Esophagus mucosa (tissue), 1 donor: ENCODE data around the gene MUC2. TPM values are rescaled to one million over a fixed set of nuclear protein-coding genes. Genes with fewer than 3 reads are reported as not detected.

Experiments
- ATAC-seq: fragments of 200-7000 bp; cut with Tn5 transposase; one replicate; pipeline ENCODE4 v1.9.1; 2020
- total RNA-seq: library from RNA; stranded (reverse); gene quantifications from one replicate; pipeline ENCODE4 v1.2.4, GENCODE V29; 2023
- donor health status: DM: yes; HTN: yes; CAD: no.

The MUC2 gene
- total RNA-seq, result 0.08 TPM

DNA sequence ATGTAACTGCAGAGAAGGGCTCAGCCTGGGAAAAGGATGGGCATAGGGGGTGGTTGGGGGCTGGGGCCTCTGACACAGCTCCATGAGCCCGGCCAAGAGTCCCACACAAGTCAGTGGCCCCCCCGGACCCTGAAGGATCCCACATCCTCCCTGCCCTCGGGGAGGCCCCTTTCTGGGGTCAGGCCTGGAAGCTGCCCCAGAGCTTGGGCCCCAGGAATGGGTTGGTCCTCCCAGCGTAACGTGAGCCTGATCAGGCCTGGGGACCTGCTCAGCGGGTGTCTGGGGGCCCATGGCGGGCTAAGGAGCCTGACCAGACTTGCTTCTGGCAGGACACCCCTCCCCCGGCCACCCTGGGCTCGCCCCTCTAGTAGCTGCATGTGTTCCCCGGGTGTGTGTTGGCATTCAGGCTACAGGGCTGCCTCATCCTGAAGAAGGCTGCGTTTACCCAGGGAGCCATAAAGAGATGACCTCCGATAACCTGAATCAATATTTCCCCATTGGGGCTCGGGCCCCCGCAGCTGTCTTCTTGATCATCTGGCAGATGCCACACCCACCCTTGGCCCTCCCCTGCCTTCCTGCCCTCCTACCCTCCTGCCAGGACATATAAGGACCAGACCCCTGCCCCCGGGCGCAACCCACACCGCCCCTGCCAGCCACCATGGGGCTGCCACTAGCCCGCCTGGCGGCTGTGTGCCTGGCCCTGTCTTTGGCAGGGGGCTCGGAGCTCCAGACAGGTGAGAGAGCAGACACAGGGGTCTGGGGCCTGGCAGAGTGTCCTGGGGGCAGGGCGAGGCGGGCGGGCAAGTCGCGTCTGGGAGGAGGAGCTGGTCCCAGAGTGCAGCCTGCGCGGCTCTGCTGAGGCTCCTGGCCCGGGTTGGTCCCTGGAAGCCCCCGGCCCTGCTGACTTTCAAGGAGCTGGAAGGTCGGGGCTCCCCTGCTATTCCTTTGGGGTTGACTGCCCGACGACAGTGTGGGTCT, at the start of gene MUC2:
Gene MUC2 (plus strand): TSS at position 631 of the 978 bp plus-strand sequence.
- no peak for ATAC-seq

GRCh38 chr11:1025410-1026162, 49.1 kb upstream of the MUC2 start:
- ATAC-seq, result no peak

DNA sequence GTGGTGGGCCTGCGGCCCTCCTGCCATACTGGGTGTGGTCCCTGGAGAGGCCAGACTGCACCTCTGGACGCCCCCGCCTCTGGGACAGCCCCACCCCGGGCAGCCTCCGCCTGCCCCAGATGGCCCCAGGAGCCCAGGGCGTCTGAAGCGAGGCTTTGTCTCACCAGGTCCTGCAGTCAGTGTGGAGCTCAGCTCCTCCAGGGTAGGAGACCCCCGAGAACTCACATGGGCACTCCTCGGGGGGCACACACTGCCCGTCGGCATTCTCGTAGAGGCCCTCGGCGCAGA, 48.6 kb upstream of the MUC2 start:
- no peak for ATAC-seq

DNA sequence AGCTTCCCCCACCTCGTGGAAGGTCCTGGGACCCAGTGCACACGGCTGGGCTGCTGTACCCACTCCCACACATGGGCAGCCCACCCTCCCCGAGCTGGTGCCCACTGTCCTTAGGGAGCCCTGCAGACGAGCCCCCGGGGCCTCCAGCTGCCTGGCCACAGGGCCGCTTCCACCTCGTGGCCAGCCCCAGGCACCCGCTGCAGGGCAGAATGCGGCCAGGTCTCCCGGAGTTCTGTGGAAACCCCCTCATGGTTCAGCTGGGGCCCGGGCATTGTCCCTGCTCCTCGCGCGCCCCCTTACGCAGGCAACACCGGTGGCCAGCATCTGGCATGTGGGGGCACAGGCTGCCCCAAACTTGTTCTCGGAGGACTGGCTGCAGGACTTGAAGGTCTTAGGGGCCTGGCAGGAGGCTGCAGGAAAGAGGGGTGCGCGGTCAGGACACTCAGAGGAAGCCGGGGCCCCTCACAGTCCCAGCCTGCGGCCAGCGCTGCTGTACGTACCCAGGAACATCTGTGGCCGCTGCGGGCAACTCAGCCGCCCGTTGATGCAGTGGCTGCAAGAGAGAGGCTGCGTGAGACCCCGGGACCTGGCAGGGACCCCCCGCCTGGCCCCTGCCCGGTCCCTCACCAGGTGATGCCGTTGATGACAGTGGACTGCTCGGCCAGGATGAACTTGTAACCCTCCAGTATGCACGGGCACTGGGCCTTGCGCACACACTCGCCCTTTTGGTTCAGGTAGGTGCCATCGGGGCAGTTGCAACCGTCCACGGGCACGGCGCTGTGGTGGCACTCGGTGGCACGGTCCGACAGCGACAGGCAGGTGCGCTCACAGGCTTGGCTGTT, 47.8 kb upstream of the MUC2 start:
- ATAC-seq, result no peak

GRCh38 chr11:1027483-1028290, 47.0 kb upstream of the MUC2 start:
- no peak for ATAC-seq

GRCh38 chr11:1028291-1028540, 46.5 kb upstream of the MUC2 start:
- no peak for ATAC-seq

- ATAC-seq, result no peak
Observed at GRCh38 chr11:1028616-1029015, 46.1 kb upstream of the MUC2 start.

DNA sequence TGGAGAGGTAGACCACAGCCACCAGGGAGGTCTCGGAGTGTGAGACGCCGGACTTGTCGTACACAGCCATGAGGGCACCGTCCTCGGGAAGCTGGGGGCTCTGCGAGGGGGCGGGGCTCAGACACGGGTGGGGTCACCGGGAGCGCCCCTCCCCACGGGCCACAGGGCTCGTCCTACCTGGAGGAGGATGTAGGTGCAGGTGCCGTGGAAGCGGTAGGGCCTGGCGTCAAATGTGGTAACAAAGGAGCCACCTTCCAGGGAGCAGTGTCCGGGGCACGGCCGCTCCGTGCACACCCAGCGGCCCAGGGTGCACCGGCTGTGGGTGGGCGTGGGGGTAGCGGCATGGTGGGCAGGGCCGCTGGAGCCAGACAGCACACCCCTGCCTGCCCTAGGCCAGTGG, 45.6 kb upstream of the MUC2 start:
- ATAC-seq, result no peak

DNA sequence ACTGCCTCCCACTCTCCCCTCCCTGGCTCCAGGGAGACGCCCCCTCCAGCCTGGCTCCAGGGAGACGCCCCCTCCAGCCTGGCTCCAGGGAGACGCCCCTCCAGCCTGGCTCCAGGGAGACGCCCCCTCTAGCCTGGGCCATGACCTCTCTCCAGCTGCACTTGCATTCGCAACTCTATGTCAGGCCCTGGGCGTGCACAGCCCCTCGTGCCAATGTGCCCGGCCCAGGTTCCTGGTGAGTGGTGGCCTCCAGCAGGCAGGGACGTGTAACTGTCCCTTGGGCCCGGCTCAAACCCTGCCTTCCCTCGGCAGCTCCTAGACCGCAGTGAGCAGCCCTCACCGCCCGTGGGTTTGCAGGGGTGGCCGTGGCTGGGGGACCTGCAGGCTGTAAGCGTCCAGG, 45.0 kb upstream of the MUC2 start:
- ATAC-seq, result no peak

- no peak for ATAC-seq
Observed at GRCh38 chr11:1030086-1030485, 44.6 kb upstream of the MUC2 start.

GRCh38 chr11:1030556-1030955, 44.1 kb upstream of the MUC2 start:
- no peak for ATAC-seq

DNA sequence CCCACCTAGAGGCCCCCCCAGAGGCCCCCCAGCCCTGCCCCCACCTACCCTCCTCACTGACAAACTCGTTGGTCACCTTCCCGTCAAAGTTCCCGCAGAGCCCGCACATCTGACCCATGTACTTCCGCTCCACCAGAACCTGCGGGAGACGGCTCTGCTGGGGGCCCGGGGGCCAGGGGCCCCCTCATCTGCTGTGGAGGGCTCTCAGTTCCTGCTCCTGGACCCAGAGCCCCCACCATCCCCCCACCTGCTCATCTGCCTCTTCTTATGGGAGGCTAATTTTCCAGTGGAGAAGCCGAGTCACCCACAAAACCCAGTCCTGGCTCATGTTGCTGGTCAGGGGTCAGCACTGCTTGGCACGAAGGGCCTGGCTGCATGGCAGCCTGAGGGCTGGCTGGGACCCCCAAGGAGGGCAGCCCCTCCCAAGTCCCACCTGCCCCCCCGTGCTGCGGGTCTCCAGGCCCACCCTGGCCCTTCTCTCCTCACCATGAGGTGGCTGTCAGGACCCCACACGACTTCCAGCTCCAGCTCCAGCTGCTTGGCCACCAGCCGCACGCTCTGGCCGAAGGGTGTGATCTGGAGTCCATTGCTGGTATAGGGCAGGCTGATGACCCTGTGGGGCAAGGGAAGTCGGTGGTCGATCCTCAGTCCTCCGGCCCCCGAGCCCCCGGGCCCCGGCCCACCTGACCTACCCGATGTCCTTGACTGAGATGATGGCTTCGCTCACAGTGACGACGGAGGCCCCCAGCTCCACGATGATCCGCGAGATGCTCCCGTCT, 43.4 kb upstream of the MUC2 start:
- no peak for ATAC-seq

- no peak for ATAC-seq
Observed at GRCh38 chr11:1032310-1032891, 42.3 kb upstream of the MUC2 start.

DNA sequence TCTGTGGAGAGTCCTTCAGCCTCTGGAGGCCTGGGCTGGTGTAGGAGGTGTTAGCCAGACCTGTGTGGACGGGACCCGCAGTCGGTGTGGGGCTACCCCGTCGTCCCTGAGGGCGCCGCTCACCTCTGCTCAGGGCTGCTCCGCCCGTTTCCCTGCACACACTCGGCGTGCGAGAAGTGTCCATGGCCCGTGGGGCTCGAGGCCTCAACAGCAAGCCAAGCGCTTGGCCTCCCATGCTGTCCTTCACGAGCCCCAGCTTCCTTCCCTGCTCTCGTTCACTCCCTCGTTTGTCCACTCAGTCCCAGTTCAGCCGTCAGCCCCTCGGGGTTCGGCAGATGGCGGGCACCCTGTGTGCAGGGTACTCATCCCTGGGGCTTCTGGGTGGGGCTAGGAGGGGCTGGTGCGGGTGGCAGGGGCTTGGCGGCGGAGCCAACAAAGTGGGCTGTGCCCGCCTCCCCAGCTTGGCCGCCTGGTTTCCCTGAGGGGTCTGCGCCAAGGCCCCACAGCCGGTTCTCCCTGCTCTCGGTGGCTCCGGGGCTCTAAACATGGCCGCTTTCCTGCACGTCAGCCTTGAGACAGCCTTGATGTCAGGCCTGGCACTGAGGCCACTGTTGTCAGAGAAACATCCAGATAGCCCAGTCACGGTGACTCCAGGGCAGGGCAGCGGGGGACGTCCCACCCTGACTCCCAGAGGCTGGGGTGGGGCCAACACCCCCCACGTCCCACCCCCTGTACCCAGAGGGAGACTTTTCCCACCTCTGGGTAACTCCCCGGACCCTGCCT, 41.5 kb upstream of the MUC2 start:
- no peak for ATAC-seq

- ATAC-seq, result no peak
Observed at GRCh38 chr11:1034001-1034400, 40.7 kb upstream of the MUC2 start.

DNA sequence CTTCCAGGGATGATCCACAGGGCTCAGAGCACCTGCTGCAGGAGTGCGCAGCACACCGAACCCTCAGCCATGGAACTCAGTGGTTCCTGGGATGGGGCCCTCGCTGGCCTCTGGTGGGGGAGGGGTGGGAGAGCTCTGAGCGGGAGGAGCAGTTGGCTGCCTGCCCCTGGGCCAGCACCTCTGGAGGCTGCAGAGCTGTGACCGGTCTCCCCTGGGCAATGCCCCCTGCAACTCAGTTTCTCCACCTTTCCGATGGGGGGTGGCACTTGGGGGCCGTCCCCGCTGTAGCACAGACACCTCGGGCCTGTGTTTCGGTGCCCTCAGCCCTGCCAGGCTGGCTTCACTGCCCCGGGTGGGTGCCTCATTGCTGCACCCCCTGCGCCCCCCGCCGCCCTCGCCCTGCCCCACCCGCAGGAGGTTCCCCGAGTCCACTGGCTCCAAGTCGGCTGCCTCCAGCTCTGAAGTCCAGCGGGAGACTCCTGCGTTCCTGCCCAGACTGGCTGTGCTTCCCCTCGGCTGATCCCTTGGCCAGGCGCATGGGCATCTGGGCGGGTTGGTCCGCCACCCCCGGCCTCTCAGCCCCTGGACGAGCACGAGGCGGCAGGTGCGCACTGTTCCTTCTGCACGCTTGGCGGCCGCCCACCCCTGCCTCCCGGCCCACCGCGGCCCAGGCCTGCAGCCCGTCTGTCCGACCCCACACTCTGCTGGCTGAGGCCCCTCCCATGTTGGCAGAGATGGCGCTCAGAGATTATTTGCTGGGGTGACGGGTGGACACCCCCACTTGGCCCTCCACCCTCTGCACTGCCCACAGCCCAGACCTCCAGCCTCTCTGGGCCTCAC, 40.0 kb upstream of the MUC2 start:
- no peak for ATAC-seq

DNA sequence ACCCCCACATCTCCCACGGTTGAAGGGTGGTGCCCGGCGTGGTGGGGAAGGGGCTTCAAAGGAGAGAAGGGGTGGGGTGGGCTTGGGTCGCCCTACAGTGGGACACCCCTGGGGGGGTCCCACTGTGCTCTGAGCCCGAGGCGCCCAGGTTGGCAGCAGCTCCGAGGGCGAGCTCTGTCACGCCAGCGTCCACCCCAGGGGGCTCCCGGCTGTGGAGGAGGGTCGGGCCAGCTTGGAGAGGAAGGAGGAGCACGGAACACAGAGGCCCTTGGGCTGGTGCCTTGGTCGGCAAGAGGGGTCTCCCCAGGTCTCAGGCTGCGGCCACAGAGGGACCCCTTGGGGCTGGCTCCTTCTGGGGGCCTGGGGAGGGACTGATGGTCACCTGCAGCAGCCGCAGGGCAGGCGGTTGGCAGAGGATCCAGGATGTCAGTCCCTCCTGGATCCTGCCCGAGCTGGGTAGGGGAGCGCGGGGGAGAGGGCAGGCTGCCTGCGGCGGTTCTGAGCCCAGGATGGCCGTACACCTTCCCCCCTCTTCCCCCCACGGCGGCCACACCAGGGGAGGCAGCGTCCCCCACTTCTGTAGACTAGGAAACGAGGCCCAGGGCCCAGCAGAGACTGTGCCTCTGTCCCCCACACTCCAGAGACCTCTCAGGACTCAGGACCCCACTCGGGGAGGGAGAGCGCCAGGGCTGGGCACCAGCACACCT, 38.9 kb upstream of the MUC2 start:
- no peak for ATAC-seq

DNA sequence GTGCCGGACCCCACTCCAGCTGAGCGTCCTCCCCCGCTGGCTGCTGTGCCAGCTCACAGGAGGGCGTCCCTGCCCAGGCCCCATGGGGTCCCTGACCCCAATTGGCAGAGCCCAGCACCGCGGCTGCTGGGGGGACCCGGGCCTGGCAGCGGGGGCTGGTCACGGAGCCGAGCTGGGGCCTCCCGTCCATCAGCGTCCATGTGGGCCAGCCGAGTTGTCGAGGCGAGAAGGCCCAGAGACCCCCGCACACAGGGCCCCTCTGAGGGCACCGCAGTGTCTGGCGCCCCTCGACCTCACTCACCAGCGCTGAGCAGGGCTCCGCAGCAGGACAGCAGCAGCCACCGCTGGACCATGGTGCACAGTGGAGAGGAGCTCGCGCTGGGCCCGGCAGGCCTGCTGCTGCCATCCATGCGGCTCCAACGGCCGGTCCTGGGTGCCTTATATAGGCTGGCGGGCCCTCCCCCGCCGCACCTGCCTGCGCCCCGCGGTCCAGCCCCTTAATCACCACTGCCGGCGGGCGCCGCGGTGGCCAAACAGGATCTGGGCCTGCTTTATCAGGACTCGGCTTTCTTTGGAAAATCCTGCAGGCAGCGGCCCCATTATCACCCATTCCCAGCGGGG, 38.3 kb upstream of the MUC2 start, which contains the start of gene MUC6:
Gene MUC6 (minus strand): TSS at position 416 of the 621 bp plus-strand sequence. CDS start 63 bp downstream, at position 353.
- ATAC-seq, result no peak
